Endothelial cell of umbilical vein (primary cell): ENCODE data around the gene PDX1. TPM values are rescaled to one million over a fixed set of nuclear protein-coding genes. Genes with fewer than 3 reads are reported as not detected.

Experiments used
- BruUV-seq: library from RNA; stranded (reverse); fragments of 400-500 nt; replicated peaks from 2 replicates; lab custom pipeline; 2021; lab: Mats Ljungman, UMichigan
- CTCF ChIA-PET: fragments of 300-600, 350-600 bp; sonication (Branson Sonifier 250); formaldehyde crosslinking; loops from one replicate; lab custom pipeline; 2021; ENCODE audit warnings: antibody characterized with exemption, inconsistent platforms; lab: Charles Lee
- POLR2A ChIA-PET: fragments of 300-600, 350-600 bp; sonication (Branson Sonifier 250); formaldehyde crosslinking; loops from one replicate; lab custom pipeline; 2021; ENCODE audit warnings: antibody characterized with exemption, inconsistent platforms; lab: Charles Lee
- DNase-seq: peaks from one replicate; pipeline ENCODE4 v3.0.0-alpha.2; 2011; ENCODE audit warnings: low read depth, low spot score
- FAIRE-seq: peaks from 2 replicates; lab custom pipeline; 2011; peaks lifted over from hg19 to GRCh38; lab: Jason Lieb, UNC
- H2AFZ ChIP-seq: 2 replicates; pipeline ENCODE4 v1.6.0; 2012; ENCODE audit warnings: low read depth, low read length, control low read depth, inconsistent platforms
- H3K27ac ChIP-seq: 2 replicates; pipeline ENCODE4 v1.5.1; 2011; ENCODE audit warnings: low read depth, mild to moderate bottlenecking, control low read depth, low read length, moderate library complexity; ENCODE audit not compliant: insufficient read depth
- H3K27me3 ChIP-seq, 2 experiments: 2 replicates each; pipeline versions ENCODE4 v1.6.0 to v1.6.1; 2011; ENCODE audit warnings: low read length in 2 of 2, mixed read lengths in 1 of 2; ENCODE audit not compliant: control insufficient read depth in 2 of 2, insufficient read depth in 2 of 2
- H3K36me3 ChIP-seq, 2 experiments: 2 replicates in 1 of 2; 3 replicates in 1 of 2; pipeline ENCODE4 v1.5.1; 2011; ENCODE audit warnings: low read length in 2 of 2, mild to moderate bottlenecking in 1 of 2, moderate library complexity in 1 of 2; ENCODE audit not compliant: control insufficient read depth in 2 of 2, insufficient read depth in 2 of 2; ENCODE audit errors: extremely low read depth in 1 of 2
- H3K4me1 ChIP-seq: 3 replicates; pipeline ENCODE4 v1.5.1; 2011; ENCODE audit warnings: mild to moderate bottlenecking, low read length; ENCODE audit not compliant: control insufficient read depth, insufficient read depth; ENCODE audit errors: extremely low read depth
- H3K4me2 ChIP-seq: 2 replicates; pipeline ENCODE4 v1.6.1; 2011; ENCODE audit warnings: low read length, control low read depth, mixed read lengths; ENCODE audit not compliant: insufficient read depth
- H3K4me3 ChIP-seq, 3 experiments: fragments of 200-600 bp in 1 of 3; sonication (generic), shearing (Covaris generic) in 1 of 3; replicated peaks in 1 of 3; 2 replicates each; pipeline ENCODE4 v1.5.1; 2011 to 2016; ENCODE audit warnings: control low read depth in 3 of 3, low read length in 3 of 3, mild to moderate bottlenecking in 2 of 3, inconsistent platforms in 1 of 3, low read depth in 1 of 3, moderate library complexity in 1 of 3; ENCODE audit not compliant: insufficient read depth in 1 of 3
- H3K79me2 ChIP-seq: 2 replicates; pipeline ENCODE4 v1.6.0; 2012; ENCODE audit warnings: low read length, inconsistent platforms; ENCODE audit not compliant: control insufficient read depth, insufficient read depth
- H3K9ac ChIP-seq: replicated peaks from 2 replicates; pipeline ENCODE3; 2011; ENCODE audit warnings: low read length, control low read depth; ENCODE audit not compliant: insufficient read depth; ENCODE audit errors: extremely low read depth
- H3K9me1 ChIP-seq: replicated peaks from 3 replicates; pipeline ENCODE4 v1.6.0; 2011; ENCODE audit warnings: mild to moderate bottlenecking, low read length; ENCODE audit not compliant: control insufficient read depth, insufficient read depth; ENCODE audit errors: extremely low read depth
- H3K9me3 ChIP-seq: replicated peaks from 2 replicates; pipeline ENCODE4 v1.5.1; 2012; ENCODE audit warnings: low read length, inconsistent platforms; ENCODE audit not compliant: control insufficient read depth, insufficient read depth
- H4K20me1 ChIP-seq: replicated peaks from 2 replicates; pipeline ENCODE3; 2011; ENCODE audit warnings: mild to moderate bottlenecking, low read length; ENCODE audit not compliant: control insufficient read depth, insufficient read depth; ENCODE audit errors: extremely low read depth
- CTCF ChIP-seq, 2 donors: IDR thresholded peaks; 1 replicate in 1 of 2; 2 replicates in 1 of 2; pipeline ENCODE4 v1.5.1; 2011; ENCODE audit warnings: low read length in 2 of 2, mild to moderate bottlenecking in 2 of 2, moderate library complexity in 2 of 2, control low read depth in 1 of 2, inconsistent platforms in 1 of 2, low read depth in 1 of 2; ENCODE audit not compliant: insufficient read depth in 1 of 2; ENCODE audit errors: extremely low read depth in 1 of 2
- FOS ChIP-seq: IDR thresholded peaks from 2 replicates; pipeline ENCODE4 v1.6.1; 2011; ENCODE audit warnings: mild to moderate bottlenecking, low read length, moderate library complexity, borderline replicate concordance; ENCODE audit not compliant: insufficient read depth
- MAX ChIP-seq: IDR thresholded peaks from 2 replicates; pipeline ENCODE4 v1.6.1; 2011; ENCODE audit not compliant: insufficient read depth, insufficient read length
- POLR2AphosphoS5 ChIP-seq: IDR thresholded peaks from 2 replicates; pipeline ENCODE4 v1.6.1; 2012; ENCODE audit warnings: low read depth, mild to moderate bottlenecking, control low read depth, low read length, moderate library complexity; ENCODE audit not compliant: insufficient read depth
- dilution Hi-C: fragments of 300-500 bp; cut with MboI; formaldehyde crosslinking; loops from one replicate; pipeline ENCODE4 v1.15.0; 2019; ENCODE audit warnings: low sequenced_read_pairs; ENCODE audit not compliant: extremely low pct_ligation_motif_present
- intact Hi-C: fragments of 100-400 bp; cut with micrococcal nuclease; formaldehyde crosslinking; loops from one replicate; pipeline ENCODE4 v1.10.0; 2022
- polyA plus RNA-seq, 4 experiments: library from polyadenylated mRNA; depleted of rRNA in 3 of 4; stranded (reverse) in 3 of 4; unstranded in 1 of 4; fragments of >200 nt; gene quantifications; 2 replicates each; pipeline versions ENCODE4 v1.2.1 to v1.2.3, GENCODE V29; 2011 to 2012; ENCODE audit warnings: missing spikeins in 1 of 4
- total RNA-seq: library from RNA; stranded (reverse); gene quantifications from 2 replicates; pipeline ENCODE4 v1.2.3, GENCODE V29; 2021

The PDX1 gene
- total and polyA plus RNA-seq, 2 donors (not counting 3 experiments of a cell fraction or from before 2014, with no cell fraction given): not detected

GRCh38 chr13:27962128-27962841 is 42.5 kb downstream of the PDX1 start:
- Histone ChIP-seq H4K20me1 (no peaks in the 10 kb centered on the region), H3K4me1 (peaks cover 3% of the 10 kb centered on the region), H3K79me2 (no peaks in the 10 kb centered on the region), H3K27me3 (peaks cover 70 to 95% of the 10 kb centered on the region in 2 experiments), H3K4me3 (no peak overlapping the region), H3K9me3 (no peaks in the 10 kb centered on the region), H3K9ac (no peak overlapping the region), H3K27ac (no peak overlapping the region), H3K9me1 (no peaks in the 10 kb centered on the region), H3K4me2 (no peak overlapping the region), H2AFZ (no peak overlapping the region), H3K36me3 (no peaks in the 10 kb centered on the region)
- DNase-seq (no peak), FAIRE-seq (no peak)
- ChIA-PET CTCF (interaction anchor here (1.1 to 2.7 kb wide), 5 partner anchors 9 to 623 kb away, joined by 3 to 15 read pairs (median 6); no protein-coding TSS in a partner anchor), POLR2A (no interaction called here)
- no TSS peak for BruUV-seq
- TF ChIP-seq FOS (no peak), MAX (no peak), CTCF (IDR thresholded peaks at IDR 0.05; ENCODE audit: extremely low read depth in 1 of 2, insufficient read depth in 1 of 2, low read depth in 1 of 2, low read length in 2 of 2) (no peak), POLR2AphosphoS5 (no peak)
- intact Hi-C loops: no loop called here
- dilution Hi-C loops: no loop called here
